ENCODE results near the gene BAK1. TPM values are rescaled to one million over a fixed set of nuclear protein-coding genes. Genes with fewer than 3 reads are reported as not detected.
A peak's percentile ranks its signal among the peaks of the same experiment; 100 is the strongest.

Gene BAK1
- total and polyA plus RNA-seq, 2 of the 13 experiments (the other 11 are each of a cell fraction or from before 2014, with no cell fraction given): 15.0 to 23.8 TPM

- peak; percentile 95 for TF ChIP-seq GMEB2 (CRISPR knock-in tag; IDR thresholded peaks at IDR 0.05; ENCODE audit: low read depth)
- TF ChIP-seq ZNF562 (CRISPR knock-in tag; IDR thresholded peaks at IDR 0.05; ENCODE audit: borderline replicate concordance): no peak
- peak; percentile 59; the same call in 1 of the 2 replicates for TF ChIP-seq ZNF740 (CRISPR knock-in tag; IDR thresholded peaks at IDR 0.05)
- no peak for TF ChIP-seq TRIM24 (CRISPR knock-in tag; IDR thresholded peaks at IDR 0.05)
- 0 out of 2 replicates have a peak, but pooled peaks have one; percentile 20 for TF ChIP-seq GATAD2A (CRISPR knock-in tag; IDR thresholded peaks at IDR 0.05)
- TF ChIP-seq ZNF557 (CRISPR knock-in tag; IDR thresholded peaks at IDR 0.05): peak; percentile 68; the same call in 1 of the 2 replicates
- peak; percentile 82 for TF ChIP-seq KAT8 (CRISPR knock-in tag; IDR thresholded peaks at IDR 0.05)
- peak; percentile 70 for TF ChIP-seq PHF20 (CRISPR knock-in tag; IDR thresholded peaks at IDR 0.05)
- TF ChIP-seq NRL (CRISPR knock-in tag; IDR thresholded peaks at IDR 0.05; ENCODE audit: borderline replicate concordance): peak; percentile 83
- no peak for TF ChIP-seq CHCHD3 (CRISPR knock-in tag; IDR thresholded peaks at IDR 0.05)
- 0 out of 2 replicates have a peak, but pooled peaks have one; percentile 13 for TF ChIP-seq FOSL2 (CRISPR knock-in tag; IDR thresholded peaks at IDR 0.05)
- TF ChIP-seq IRX3 (CRISPR knock-in tag; IDR thresholded peaks at IDR 0.05; ENCODE audit: borderline replicate concordance, low read depth): no peak
- TF ChIP-seq ZNF597 (CRISPR knock-in tag; IDR thresholded peaks at IDR 0.05): no peak
- no peak for TF ChIP-seq RBM22 (optimal IDR thresholded peaks at IDR 0.05; ENCODE audit: low read length)
- no peak for TF ChIP-seq CC2D1A (CRISPR knock-in tag; IDR thresholded peaks at IDR 0.05)
- TF ChIP-seq TBX2 (CRISPR knock-in tag; IDR thresholded peaks at IDR 0.05; ENCODE audit: borderline replicate concordance): no peak
- 0 out of 2 replicates have a peak, but pooled peaks have one; percentile 36 for TF ChIP-seq ZBTB25 (CRISPR knock-in tag; IDR thresholded peaks at IDR 0.05)
- no peak for TF ChIP-seq CHD2 (IDR thresholded peaks at IDR 0.05; ENCODE audit: low read depth, low read length)
- TF ChIP-seq IRF1 (CRISPR knock-in tag; IDR thresholded peaks at IDR 0.05; ENCODE audit: low read depth): no peak
- TF ChIP-seq RAD21 (CRISPR knock-in tag; IDR thresholded peaks at IDR 0.05): 0 out of 2 replicates have a peak, but pooled peaks have one; percentile 22
- TF ChIP-seq MED8 (CRISPR knock-in tag; IDR thresholded peaks at IDR 0.05; ENCODE audit: insufficient replicate concordance): no peak
- no peak for TF ChIP-seq ZNF101 (CRISPR knock-in tag; IDR thresholded peaks at IDR 0.05; ENCODE audit: borderline replicate concordance, low read depth)
- TF ChIP-seq ZNF879 (CRISPR knock-in tag; IDR thresholded peaks at IDR 0.05): no peak
- no peak for TF ChIP-seq ZNF34 (CRISPR knock-in tag; IDR thresholded peaks at IDR 0.05; ENCODE audit: borderline replicate concordance)
- TF ChIP-seq ZNF333 (CRISPR knock-in tag; IDR thresholded peaks at IDR 0.05; ENCODE audit: borderline replicate concordance): no peak
Measured at GRCh38 chr6:33570806-33571636, 9.1 kb downstream of the BAK1 start (continued).

Data from HepG2 (cell line).